ENCODE measurements around the gene SPATS1.

The SPATS1 gene

GRCh38 chr6:44342489-44342888 is at the start of gene SPATS1:
Gene SPATS1, plus strand, starts transcription at chr6:44342650. Its CDS starts 446 bp downstream, at chr6:44343096.
- DNase-seq (ENCODE audit: low read depth in 2 of 2) = no peak

- DNase-seq (ENCODE audit: low read depth in 2 of 2) = no peak
Observed at GRCh38 chr6:44292661-44293365, 49.6 kb upstream of the SPATS1 start.

GRCh38 chr6:44294832-44295791 is 47.3 kb upstream of the SPATS1 start:
- no peak for DNase-seq (ENCODE audit: low read depth in 2 of 2)

- DNase-seq (ENCODE audit: low read depth in 2 of 2) = peak in 1 of 2 donors; percentile 51
Observed at GRCh38 chr6:44297063-44298038, 45.1 kb upstream of the SPATS1 start.

- DNase-seq (ENCODE audit: low read depth in 2 of 2) = no peak
Observed at GRCh38 chr6:44298055-44298803, 44.2 kb upstream of the SPATS1 start.

- no peak for DNase-seq (ENCODE audit: low read depth in 2 of 2)
Observed at GRCh38 chr6:44298864-44299263, 43.6 kb upstream of the SPATS1 start.

GRCh38 chr6:44300292-44300823 is 42.1 kb upstream of the SPATS1 start:
- DNase-seq (ENCODE audit: low read depth in 2 of 2) = no peak

GRCh38 chr6:44301106-44301505 is 41.3 kb upstream of the SPATS1 start:
- DNase-seq (ENCODE audit: low read depth in 2 of 2) = no peak

- no peak for DNase-seq (ENCODE audit: low read depth in 2 of 2)
Observed at GRCh38 chr6:44301782-44302564, 40.5 kb upstream of the SPATS1 start.

GRCh38 chr6:44302856-44303255 is 39.6 kb upstream of the SPATS1 start:
- DNase-seq (ENCODE audit: low read depth in 2 of 2) = no peak

GRCh38 chr6:44303842-44304241 is 38.6 kb upstream of the SPATS1 start:
- DNase-seq (ENCODE audit: low read depth in 2 of 2) = no peak

- DNase-seq (ENCODE audit: low read depth in 2 of 2) = peak in 1 of 2 donors; percentile 17
Observed at GRCh38 chr6:44304282-44305199, 37.9 kb upstream of the SPATS1 start.

GRCh38 chr6:44305200-44305725 is 37.2 kb upstream of the SPATS1 start:
- no peak for DNase-seq (ENCODE audit: low read depth in 2 of 2)

- DNase-seq (ENCODE audit: low read depth in 2 of 2) = no peak
Observed at GRCh38 chr6:44306710-44307109, 35.7 kb upstream of the SPATS1 start.

GRCh38 chr6:44307217-44307616 is 35.2 kb upstream of the SPATS1 start:
- no peak for DNase-seq (ENCODE audit: low read depth in 2 of 2)

- DNase-seq (ENCODE audit: low read depth in 2 of 2) = no peak
Observed at GRCh38 chr6:44309092-44309491, 33.4 kb upstream of the SPATS1 start.

- no peak for DNase-seq (ENCODE audit: low read depth in 2 of 2)
Observed at GRCh38 chr6:44309631-44310030, 32.8 kb upstream of the SPATS1 start.

- DNase-seq (ENCODE audit: low read depth in 2 of 2) = no peak
Observed at GRCh38 chr6:44310241-44310640, 32.2 kb upstream of the SPATS1 start.
